Measurements from ENCODE around the gene RFC1.
"Not testable (repeated sequence)": the region's sequence is repeated elsewhere in the genome, so short reads cannot be mapped to it uniquely, and the experiment has no call there.

The RFC1 gene

DNA sequence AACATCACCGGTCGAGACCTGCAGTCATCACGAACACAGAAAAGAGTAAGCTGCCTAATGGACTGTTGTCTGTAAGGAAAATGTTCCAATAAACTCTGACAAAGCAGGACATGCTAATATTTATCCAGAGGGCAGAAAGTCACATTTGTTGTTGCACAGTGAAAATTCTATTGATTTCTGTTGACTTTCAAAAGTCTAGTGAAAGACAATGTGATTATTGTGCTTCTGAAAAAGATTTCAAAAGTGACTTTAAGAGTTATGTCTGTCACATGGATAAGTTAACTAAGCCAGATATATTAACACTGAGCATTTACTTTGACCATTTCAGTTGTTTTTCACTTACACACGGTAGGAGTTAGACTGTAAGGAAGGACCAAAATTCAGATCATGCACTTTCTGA is 9.3 kb upstream of the RFC1 start:
- Histone ChIP-seq H3K27ac (ENCODE audit: low read depth, low read length) (no peak overlapping the region), H3K36me3 (ENCODE audit: control insufficient read depth, low read length) (no peaks in the 10 kb centered on the region), H3K4me1 (ENCODE audit: control insufficient read depth, low read length) (no peaks in the 10 kb centered on the region), H3K4me2 (ENCODE audit: low read length) (no peak overlapping the region), H4K20me1 (ENCODE audit: control insufficient read depth, insufficient read depth, low read depth, low read length) (no peaks in the 10 kb centered on the region), H3F3A (ENCODE audit: control insufficient read depth, insufficient read depth) (no peaks in the 10 kb centered on the region), H3K9me3 (ENCODE audit: control insufficient read depth, insufficient read depth, low read length) (peaks cover 19% of the 10 kb centered on the region), H3K79me2 (ENCODE audit: control insufficient read depth, low read length) (no peaks in the 10 kb centered on the region), H3K27me3 (ENCODE audit: control insufficient read depth, low read length) (no peaks in the 10 kb centered on the region), H3K9me2 (replicated peaks; ENCODE audit: control insufficient read depth, low read length) (no peaks in the 10 kb centered on the region), H3K4me3 (ENCODE audit: low read length) (no peak overlapping the region)
- TF ChIP-seq EZH2phosphoT487 (IDR thresholded peaks at IDR 0.05; ENCODE audit: borderline replicate concordance, low read length), result no peak
- no peak for TF ChIP-seq CTCF (IDR thresholded peaks at IDR 0.05; ENCODE audit: low read depth, low read length, poor library complexity, severe bottlenecking)

- not testable (repeated sequence) for H3K4me2 ChIP-seq (ENCODE audit: low read length); H3K79me2 ChIP-seq (ENCODE audit: control insufficient read depth, low read length); H3K27ac ChIP-seq (ENCODE audit: low read depth, low read length); H3K27me3 ChIP-seq (ENCODE audit: control insufficient read depth, low read length); H3K4me3 ChIP-seq (ENCODE audit: low read length); H4K20me1 ChIP-seq (ENCODE audit: control insufficient read depth, insufficient read depth, low read depth, low read length); H3K9me2 ChIP-seq (replicated peaks; ENCODE audit: control insufficient read depth, low read length); H3K36me3 ChIP-seq (ENCODE audit: control insufficient read depth, low read length); H3F3A ChIP-seq (ENCODE audit: control insufficient read depth, insufficient read depth)
- H3K9me3 ChIP-seq (ENCODE audit: control insufficient read depth, insufficient read depth, low read length), result peaks cover 17% of the 10 kb centered on the region
- peaks cover 10% of the 10 kb centered on the region for H3K4me1 ChIP-seq (ENCODE audit: control insufficient read depth, low read length)
These were observed 5.0 kb upstream of the RFC1 start for GRCh38 chr4:39371209-39371608.

DNA sequence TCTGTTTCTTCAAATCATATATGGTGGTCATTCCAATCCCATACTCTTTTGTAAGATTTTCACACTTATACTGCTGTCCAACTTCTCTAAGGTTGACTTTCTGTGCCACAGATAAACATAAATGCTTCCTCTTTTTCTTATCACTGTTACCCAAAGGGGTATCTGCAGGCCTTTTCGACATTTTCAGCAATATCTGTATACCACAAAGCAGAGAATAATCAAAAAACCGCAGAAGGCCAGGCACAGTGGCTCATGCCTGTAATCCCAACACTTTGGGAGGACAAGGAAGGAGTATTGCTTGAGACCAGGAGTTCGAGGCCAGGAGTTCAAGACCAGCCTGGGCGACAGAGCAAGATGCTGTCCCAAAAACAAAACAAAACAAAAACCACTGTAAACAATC is 3.1 kb upstream of the RFC1 start:
- Histone ChIP-seq H3K36me3 (ENCODE audit: control insufficient read depth, low read length) (peaks cover 11% of the 10 kb centered on the region; the same call in 1 of the 2 replicates), H3K27me3 (ENCODE audit: control insufficient read depth, low read length) (no peaks in the 10 kb centered on the region), H3K4me1 (ENCODE audit: control insufficient read depth, low read length) (peaks cover 12% of the 10 kb centered on the region), H4K20me1 (ENCODE audit: control insufficient read depth, insufficient read depth, low read depth, low read length) (no peaks in the 10 kb centered on the region), H3K79me2 (ENCODE audit: control insufficient read depth, low read length) (peaks cover 20% of the 10 kb centered on the region), H3F3A (ENCODE audit: control insufficient read depth, insufficient read depth) (peaks cover 8% of the 10 kb centered on the region), H3K4me2 (ENCODE audit: low read length) (no peak overlapping the region), H3K4me3 (ENCODE audit: low read length) (no peak overlapping the region), H3K9me3 (ENCODE audit: control insufficient read depth, insufficient read depth, low read length) (peaks cover 17% of the 10 kb centered on the region), H3K27ac (ENCODE audit: low read depth, low read length) (no peak overlapping the region), H3K9me2 (replicated peaks; ENCODE audit: control insufficient read depth, low read length) (no peaks in the 10 kb centered on the region)
- no peak for TF ChIP-seq CTCF (IDR thresholded peaks at IDR 0.05; ENCODE audit: low read depth, low read length, poor library complexity, severe bottlenecking)
- TF ChIP-seq EZH2phosphoT487 (IDR thresholded peaks at IDR 0.05; ENCODE audit: borderline replicate concordance, low read length), result no peak

GRCh38 chr4:39367166-39367565 is 1.0 kb upstream of the RFC1 start:
- peak overlapping the region; percentile 80; the same call in 1 of the 2 replicates for H3K4me3 ChIP-seq (ENCODE audit: low read length)
- TF ChIP-seq EZH2phosphoT487 (IDR thresholded peaks at IDR 0.05; ENCODE audit: borderline replicate concordance, low read length) (no peak), CTCF (IDR thresholded peaks at IDR 0.05; ENCODE audit: low read depth, low read length, poor library complexity, severe bottlenecking) (no peak)

More at GRCh38 chr4:39367166-39367565, 1.0 kb upstream of the RFC1 start:
- Histone ChIP-seq H3K9me2 (replicated peaks; ENCODE audit: control insufficient read depth, low read length) (no peaks in the 10 kb centered on the region), H4K20me1 (ENCODE audit: control insufficient read depth, insufficient read depth, low read depth, low read length) (no peaks in the 10 kb centered on the region), H3F3A (ENCODE audit: control insufficient read depth, insufficient read depth) (peaks cover 22% of the 10 kb centered on the region), H3K9me3 (ENCODE audit: control insufficient read depth, insufficient read depth, low read length) (peaks cover 14% of the 10 kb centered on the region), H3K79me2 (ENCODE audit: control insufficient read depth, low read length) (peaks cover 42% of the 10 kb centered on the region), H3K27me3 (ENCODE audit: control insufficient read depth, low read length) (no peaks in the 10 kb centered on the region), H3K27ac (ENCODE audit: low read depth, low read length) (no peak overlapping the region), H3K4me2 (ENCODE audit: low read length) (peak overlapping the region; percentile 79), H3K36me3 (ENCODE audit: control insufficient read depth, low read length) (peaks cover 26% of the 10 kb centered on the region; the same call in 1 of the 2 replicates), H3K4me1 (ENCODE audit: control insufficient read depth, low read length) (peaks cover 33% of the 10 kb centered on the region)
